Superior temporal gyrus (tissue), 1 donor: ENCODE measurements around the gene DZIP3.

Source experiments
- DNase-seq: peaks from one replicate; pipeline ENCODE4 v3.0.0-alpha.2; 2016; ENCODE audit errors: extremely low spot score

Gene DZIP3

DNA sequence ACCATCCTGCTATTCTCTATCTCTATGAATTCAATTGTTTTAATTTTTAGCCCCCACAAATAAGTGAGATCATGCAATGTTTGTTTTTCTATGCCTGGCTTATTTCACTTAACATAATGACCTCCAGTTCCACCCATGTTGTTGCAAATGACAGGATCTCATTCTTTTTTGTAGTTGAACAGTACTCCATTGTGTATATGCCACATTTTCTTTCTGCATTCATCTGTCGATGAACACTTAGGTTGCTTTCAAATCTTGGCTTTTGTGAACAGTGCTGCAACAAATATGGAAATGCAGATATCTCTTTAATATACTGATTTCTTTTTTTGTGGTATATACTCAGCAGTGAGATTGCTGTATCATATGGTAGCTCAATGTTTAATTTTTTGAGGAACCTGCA is 108.9 kb downstream of the DZIP3 start:
- DNase-seq = no peak

DNA sequence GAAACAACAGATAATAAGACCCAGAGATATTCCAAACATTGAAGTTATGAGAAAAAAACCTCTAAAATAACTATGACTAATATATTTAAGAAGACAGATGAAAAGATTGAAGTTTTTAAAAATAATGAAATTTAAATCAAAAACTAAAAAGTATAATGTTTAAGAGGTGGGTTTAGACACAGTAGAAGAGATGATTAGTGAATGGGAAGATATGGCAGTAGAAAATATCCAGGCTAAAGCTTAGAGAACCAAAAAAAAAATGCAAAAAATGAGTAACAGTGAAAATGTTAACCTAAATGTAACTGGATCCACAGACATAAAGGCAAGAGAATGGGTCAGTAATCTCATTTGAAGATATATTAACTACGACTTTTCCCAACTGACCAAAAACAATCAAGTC is 115.5 kb downstream of the DZIP3 start:
- DNase-seq = no peak

DNA sequence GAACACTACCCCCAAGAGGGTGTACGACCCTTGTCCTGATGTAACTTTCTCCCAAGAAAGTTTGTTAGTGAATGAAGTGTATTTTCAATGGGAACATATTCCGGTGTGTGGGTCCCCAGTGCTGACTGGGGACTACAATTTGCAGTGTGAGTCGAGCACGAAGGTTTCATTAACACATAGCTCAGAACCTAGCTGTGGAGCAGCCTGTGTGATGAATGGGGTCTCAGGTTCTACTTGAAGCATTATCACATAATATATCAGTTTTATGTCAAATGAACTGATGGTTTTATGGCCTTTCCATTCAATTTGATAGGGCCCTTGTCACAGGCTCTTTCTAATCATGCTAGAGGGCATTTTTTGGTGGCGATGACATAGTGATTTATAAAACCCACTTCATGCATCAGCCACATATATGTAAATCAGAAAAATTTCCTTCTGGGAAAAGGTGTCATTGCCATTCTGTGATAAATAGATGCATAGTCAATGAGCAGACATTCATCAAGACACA is 123.5 kb downstream of the DZIP3 start:
- no peak for DNase-seq

DNA sequence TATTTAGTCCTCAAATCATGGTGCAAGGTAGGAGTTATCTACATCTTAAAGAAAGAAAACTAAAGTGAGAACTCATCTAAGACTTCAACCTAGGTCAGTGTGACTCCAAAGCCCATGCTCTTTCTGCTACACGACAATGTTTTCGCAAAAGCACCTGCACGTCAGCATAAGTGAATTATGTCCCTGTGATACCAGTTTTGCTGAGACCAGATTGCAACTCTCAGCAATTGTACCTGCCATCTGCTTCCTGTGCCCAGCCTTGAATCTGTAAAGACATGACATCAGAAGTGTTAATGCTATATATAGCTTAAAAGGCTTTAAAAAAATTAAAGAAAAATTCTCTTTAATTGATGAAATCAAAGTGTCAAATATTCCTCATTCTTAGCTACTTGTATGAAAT is 124.3 kb downstream of the DZIP3 start:
- no peak for DNase-seq

DNA sequence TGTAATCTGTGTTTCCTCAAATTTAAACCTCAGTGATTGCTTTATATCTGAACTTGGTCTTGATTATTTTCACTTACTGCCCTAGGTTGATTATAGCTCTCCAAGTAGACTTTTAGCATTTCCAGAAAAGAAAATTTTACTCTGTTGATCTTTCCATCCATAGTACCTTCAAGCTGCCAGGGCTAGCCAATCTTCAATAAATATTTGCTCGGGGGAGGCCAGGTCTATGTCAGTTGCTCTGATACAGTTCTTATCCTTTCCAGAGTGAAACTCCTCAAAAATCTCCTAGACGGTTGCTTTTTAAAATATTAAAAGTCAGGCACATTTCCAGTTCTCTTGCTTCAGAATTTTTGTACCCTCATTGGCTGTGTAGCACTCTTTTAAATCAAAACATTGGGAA is 128.9 kb downstream of the DZIP3 start:
- DNase-seq = no peak

DNA sequence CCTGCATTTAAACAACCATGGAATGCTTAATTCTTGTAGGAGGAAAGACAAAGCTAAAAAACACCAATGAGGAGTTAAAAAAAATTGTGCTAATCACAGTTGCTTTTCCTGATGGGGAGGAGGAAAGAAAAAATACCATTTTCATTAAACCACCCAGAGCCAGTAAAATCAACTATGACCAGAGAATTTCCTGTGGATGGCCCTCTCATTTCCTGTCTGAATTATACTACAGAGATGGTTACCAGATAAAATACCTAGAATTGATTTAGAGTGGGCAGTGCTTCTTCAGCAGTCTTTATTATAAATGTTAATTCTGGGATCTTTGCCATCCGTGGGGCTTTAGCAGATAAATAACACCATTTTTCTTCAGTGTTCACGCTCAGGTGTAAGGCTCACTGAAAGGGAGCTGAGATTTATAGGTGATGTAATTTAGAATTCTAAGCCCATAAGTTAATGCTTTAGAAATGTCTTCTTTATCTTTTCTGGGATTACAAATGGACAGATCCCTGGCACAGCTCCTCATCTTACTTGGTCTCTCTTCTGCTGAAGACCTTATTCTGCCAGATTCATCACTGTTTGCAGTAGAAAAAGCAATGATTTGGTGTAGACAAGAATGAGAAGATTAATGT is 129.8 kb downstream of the DZIP3 start:
- DNase-seq = no peak

DNA sequence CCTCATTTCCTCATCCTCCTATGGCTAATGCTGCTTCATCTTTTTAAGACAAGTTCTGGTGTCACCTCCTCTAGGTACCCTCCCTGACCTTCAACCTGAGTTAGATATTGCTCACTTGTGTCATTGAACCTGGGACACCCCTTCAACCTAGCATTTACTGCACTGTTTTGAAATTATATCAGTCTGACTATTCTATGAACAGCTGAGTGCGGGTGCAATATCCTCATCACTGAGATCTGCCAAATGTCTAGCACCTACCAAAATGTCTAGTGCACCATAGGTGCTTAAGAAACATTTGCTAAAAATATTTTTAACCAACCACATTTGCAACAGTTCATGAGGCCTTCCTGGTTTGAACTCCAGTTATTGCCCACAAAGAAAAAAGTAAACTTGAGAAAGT is 133.2 kb downstream of the DZIP3 start:
- no peak for DNase-seq

DNA sequence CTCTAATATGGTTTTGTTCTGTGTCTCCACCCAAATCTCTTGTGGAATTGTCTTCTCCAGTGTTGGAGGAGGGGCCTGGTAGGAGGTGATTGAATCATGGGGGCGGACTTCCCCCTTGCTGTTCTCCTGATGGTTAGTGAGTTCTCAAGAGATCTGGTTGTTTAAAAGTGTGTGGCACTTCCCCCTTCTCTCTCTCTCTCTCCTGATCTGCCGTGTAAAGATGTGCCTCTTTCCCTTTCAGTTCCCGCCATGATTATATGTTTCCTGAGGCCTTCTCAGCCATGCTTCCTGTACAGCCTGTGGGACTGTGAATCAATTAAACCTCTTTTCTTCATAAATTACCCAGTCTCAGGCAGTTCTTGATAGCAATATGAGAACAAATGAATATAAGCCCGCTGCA is 134.6 kb downstream of the DZIP3 start:
- DNase-seq = no peak

DNA sequence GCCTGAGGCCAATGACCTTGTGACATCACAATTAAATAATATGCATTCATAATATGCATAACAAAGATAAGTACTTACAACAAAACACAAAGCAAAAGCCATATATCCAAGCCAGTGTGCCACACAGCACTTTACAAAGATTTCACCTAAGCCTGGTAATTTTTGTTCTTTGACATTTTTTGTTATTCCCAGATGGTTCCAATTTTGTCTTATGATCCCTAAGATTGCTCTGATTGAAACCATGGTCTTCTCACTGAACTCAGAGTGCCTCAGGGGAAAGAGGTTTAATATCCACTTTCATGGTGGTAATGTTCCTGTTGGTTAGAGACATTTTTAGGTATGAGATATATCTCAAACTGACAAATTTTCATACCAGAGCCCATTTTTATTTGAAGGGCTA is 138.6 kb downstream of the DZIP3 start:
- no peak for DNase-seq

DNA sequence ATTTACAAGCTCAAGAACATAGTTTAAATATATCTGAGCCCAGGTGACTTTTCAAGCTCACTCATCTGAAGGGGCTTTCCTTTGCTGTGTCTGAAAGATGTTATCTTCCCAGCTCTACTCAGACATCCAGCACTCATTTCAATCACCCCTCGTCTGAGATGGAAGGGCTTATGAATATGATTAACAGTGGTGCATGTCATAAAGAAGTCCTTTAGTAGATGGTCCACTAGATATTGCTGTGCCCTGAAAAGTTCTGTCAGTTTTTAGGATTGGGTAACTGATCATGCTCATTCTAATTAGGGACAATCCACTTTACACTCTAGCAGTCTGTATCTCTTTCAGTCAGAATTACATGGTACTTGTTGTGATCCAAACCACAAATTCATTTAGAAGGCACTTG is 139.4 kb downstream of the DZIP3 start:
- DNase-seq = no peak

DNA sequence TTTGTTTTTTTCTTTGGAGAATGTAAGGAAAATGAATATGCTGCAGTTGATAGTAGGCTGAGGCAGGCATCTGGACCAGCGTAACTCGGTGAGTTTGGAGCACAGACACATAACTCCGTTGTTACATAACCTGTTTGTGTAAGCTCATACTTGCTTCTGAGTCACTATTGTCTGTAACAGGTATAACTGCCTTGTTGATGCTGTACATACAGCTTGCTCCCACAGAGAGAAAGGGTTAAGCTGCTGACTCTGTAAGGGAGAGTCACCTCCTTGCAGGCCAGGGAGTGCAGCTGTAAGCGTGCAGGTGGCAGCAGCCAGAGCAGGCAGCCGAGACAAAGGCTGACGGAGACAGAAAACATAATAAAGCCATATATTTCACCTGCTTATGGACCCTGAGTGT is 147.3 kb downstream of the DZIP3 start:
- DNase-seq = no peak

DNA sequence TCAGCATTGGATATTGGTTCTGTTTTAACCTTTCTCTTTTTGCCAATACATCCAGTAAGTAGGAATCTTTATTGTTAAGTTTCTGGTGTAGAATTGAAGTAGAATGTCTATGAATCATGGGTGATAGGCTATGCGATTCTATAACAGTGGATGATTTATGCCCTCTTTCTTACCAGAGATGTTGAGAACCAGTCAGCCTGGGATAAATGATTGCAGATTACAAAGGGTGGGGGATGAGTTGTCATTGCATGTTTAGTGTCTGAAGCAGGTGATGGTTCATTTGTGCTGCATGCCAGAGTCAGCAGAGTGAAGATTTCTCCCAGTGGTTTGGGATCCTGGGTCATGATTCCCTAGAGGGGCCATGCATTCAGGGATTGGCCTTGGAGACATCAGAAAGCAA is 153.4 kb downstream of the DZIP3 start:
- no peak for DNase-seq
